Bronchial epithelial cell (primary cell): ENCODE results near the gene REL. TPM values are rescaled to one million over a fixed set of nuclear protein-coding genes. Genes with fewer than 3 reads are reported as not detected.

Source experiments
- DNase-seq: peaks from one replicate; pipeline ENCODE4 v3.0.0-alpha.2; 2010; ENCODE audit warnings: low read depth
- FAIRE-seq: peaks from 2 replicates; lab custom pipeline; 2011; peaks lifted over from hg19 to GRCh38; lab: Jason Lieb, UNC
- H3K27me3 ChIP-seq: 2 replicates; pipeline ENCODE4 v1.5.1; 2011; ENCODE audit warnings: low read length; ENCODE audit not compliant: control insufficient read depth, insufficient read depth
- H3K36me3 ChIP-seq: 2 replicates; pipeline ENCODE4 v1.5.1; 2011; ENCODE audit warnings: low read length; ENCODE audit not compliant: control insufficient read depth, insufficient read depth
- H3K4me3 ChIP-seq: 2 replicates; pipeline ENCODE4 v1.5.1; 2011; ENCODE audit warnings: mild to moderate bottlenecking, low read depth, low read length, control low read depth
- CTCF ChIP-seq: IDR thresholded peaks from 2 replicates; pipeline ENCODE4 v1.5.1; 2011; ENCODE audit warnings: mild to moderate bottlenecking, moderate library complexity, low read length, control low read depth, inconsistent platforms; ENCODE audit not compliant: insufficient read depth, severe bottlenecking
- total RNA-seq: library from RNA; depleted of rRNA; stranded (reverse); fragments of >200 nt; gene quantifications from 2 replicates; pipeline ENCODE4 v1.2.1, GENCODE V29; 2014

REL gene
- total RNA-seq: 8.6 and 9.0 TPM in 2 replicates

- DNase-seq (peak; percentile 79), FAIRE-seq (no peak)
Measured at GRCh38 chr2:60881047-60881932, at the start of gene REL. TSS of gene REL (plus strand) at chr2:60881574. CDS start at chr2:60881841, 267 bp downstream.

GRCh38 chr2:60831921-60832320, 49.5 kb upstream of the REL start:
- DNase-seq (no peak), FAIRE-seq (no peak)
- H3K4me3 ChIP-seq: no peak overlapping the region
- no peak for TF ChIP-seq CTCF
- no peaks in the 10 kb centered on the region for H3K27me3 ChIP-seq
- H3K36me3 ChIP-seq: no peaks in the 10 kb centered on the region

More at GRCh38 chr2:60881047-60881932, at the start of gene REL:
- no peak for TF ChIP-seq CTCF
- Histone ChIP-seq H3K27me3 (no peaks in the 10 kb centered on the region), H3K36me3 (no peaks in the 10 kb centered on the region), H3K4me3 (peak within 1 kb of the TSS; percentile 92)

- TF ChIP-seq CTCF: no peak
- no peaks in the 10 kb centered on the region for H3K36me3 ChIP-seq
- no peak for FAIRE-seq
Measured at GRCh38 chr2:60832621-60833020, 48.8 kb upstream of the REL start.

GRCh38 chr2:60834270-60834717, 47.1 kb upstream of the REL start:
- H3K4me3 ChIP-seq: no peak overlapping the region
- TF ChIP-seq CTCF: no peak
- no peak for FAIRE-seq

More at GRCh38 chr2:60832621-60833020, 48.8 kb upstream of the REL start:
- Histone ChIP-seq H3K27me3 (no peaks in the 10 kb centered on the region), H3K4me3 (no peak overlapping the region)
- DNase-seq: no peak

GRCh38 chr2:60836491-60836890, 44.9 kb upstream of the REL start:
- Histone ChIP-seq H3K27me3 (no peaks in the 10 kb centered on the region), H3K36me3 (no peaks in the 10 kb centered on the region), H3K4me3 (no peak overlapping the region)
- FAIRE-seq (no peak), DNase-seq (no peak)
- no peak for TF ChIP-seq CTCF

More at GRCh38 chr2:60834270-60834717, 47.1 kb upstream of the REL start:
- Histone ChIP-seq H3K27me3 (no peaks in the 10 kb centered on the region), H3K36me3 (no peaks in the 10 kb centered on the region)
- no peak for DNase-seq
